IMR-90 (cell line): ENCODE measurements around the gene POLR1C. TPM values are rescaled to one million over a fixed set of nuclear protein-coding genes. Genes with fewer than 3 reads are reported as not detected.

Experiments used
- ATAC-seq: fragments of 200-7000 bp; cut with Tn5 transposase; 2 replicates; pipeline ENCODE4 v1.9.1; 2020; ENCODE audit warnings: low read depth, mild to moderate bottlenecking, moderate library complexity
- BruUV-seq: library from RNA; stranded (reverse); fragments of 400-500 nt; replicated peaks from 2 replicates; lab custom pipeline; 2021; lab: Mats Ljungman, UMichigan
- CTCF ChIA-PET: fragments of 300-600 bp; formaldehyde crosslinking; extraction: SDS; loops from one replicate; lab custom pipeline; 2021; ENCODE audit warnings: antibody characterized with exemption; lab: Yijun Ruan, JAX
- POLR2A ChIA-PET: fragments of 300-600 bp; sonication (Branson Sonifier 250); formaldehyde crosslinking; loops from one replicate; lab custom pipeline; 2022; ENCODE audit warnings: antibody characterized with exemption; ENCODE audit not compliant: unreplicated experiment; lab: Charles Lee
- DNase-seq: peaks from one replicate; pipeline ENCODE4 v3.0.0; 2013
- H2AFZ ChIP-seq: replicated peaks from 2 replicates; pipeline ENCODE3; 2013; ENCODE audit warnings: low read length, mild to moderate bottlenecking; ENCODE audit not compliant: poor library complexity
- H2AK5ac ChIP-seq: 2 replicates; pipeline ENCODE4 v1.6.1; 2013; ENCODE audit warnings: low read depth, low read length, inconsistent platforms
- H2AK9ac ChIP-seq: replicated peaks from 2 replicates; pipeline ENCODE3; 2013; ENCODE audit warnings: mild to moderate bottlenecking, low read depth, low read length, moderate library complexity; ENCODE audit not compliant: poor library complexity
- H2BK120ac ChIP-seq: 2 replicates; pipeline ENCODE4 v1.6.1; 2013; ENCODE audit warnings: low read depth, low read length, inconsistent platforms
- H2BK15ac ChIP-seq: 3 replicates; pipeline ENCODE4 v1.6.1; 2013; ENCODE audit warnings: low read depth, low read length, inconsistent platforms
- H2BK20ac ChIP-seq: 2 replicates; pipeline ENCODE4 v1.6.1; 2013; ENCODE audit warnings: low read depth, mild to moderate bottlenecking, inconsistent platforms, low read length, moderate library complexity
- H2BK5ac ChIP-seq: 2 replicates; pipeline ENCODE4 v1.6.1; 2013; ENCODE audit warnings: mild to moderate bottlenecking, low read depth, low read length, inconsistent platforms; ENCODE audit not compliant: poor library complexity, severe bottlenecking
- H3K14ac ChIP-seq: replicated peaks from 2 replicates; pipeline ENCODE4 v1.6.1; 2013; ENCODE audit warnings: low read depth, low read length, inconsistent platforms
- H3K18ac ChIP-seq: 2 replicates; pipeline ENCODE4 v1.6.1; 2013; ENCODE audit warnings: low read depth, low read length, control low read depth
- H3K23ac ChIP-seq: 2 replicates; pipeline ENCODE4 v1.6.1; 2013; ENCODE audit warnings: low read depth, low read length, inconsistent platforms
- H3K27ac ChIP-seq: 2 replicates; pipeline ENCODE4 v1.5.1; 2013; ENCODE audit warnings: mild to moderate bottlenecking, control low read depth, low read length; ENCODE audit not compliant: insufficient read depth
- H3K27me3 ChIP-seq: 2 replicates; pipeline ENCODE4 v1.6.1; 2013; ENCODE audit warnings: low read length; ENCODE audit not compliant: control insufficient read depth, insufficient read depth
- H3K36me3 ChIP-seq: 2 replicates; pipeline ENCODE4 v1.6.1; 2013; ENCODE audit warnings: low read length, mixed read lengths; ENCODE audit not compliant: control insufficient read depth, insufficient read depth
- H3K4ac ChIP-seq: 2 replicates; pipeline ENCODE4 v1.6.1; 2013; ENCODE audit warnings: low read depth, low read length, inconsistent platforms
- H3K4me1 ChIP-seq: 2 replicates; pipeline ENCODE4 v1.6.1; 2013; ENCODE audit warnings: low read length, mixed read lengths; ENCODE audit not compliant: control insufficient read depth, insufficient read depth
- H3K4me2 ChIP-seq: 2 replicates; pipeline ENCODE4 v1.6.1; 2013; ENCODE audit warnings: low read depth, mild to moderate bottlenecking, control low read depth, low read length, moderate library complexity
- H3K4me3 ChIP-seq: 2 replicates; pipeline ENCODE4 v1.5.1; 2013; ENCODE audit warnings: low read depth, mild to moderate bottlenecking, control low read depth, low read length, moderate library complexity; ENCODE audit not compliant: insufficient read depth
- H3K56ac ChIP-seq: 2 replicates; pipeline ENCODE4 v1.6.1; 2013; ENCODE audit warnings: low read length, inconsistent platforms; ENCODE audit not compliant: insufficient read depth; ENCODE audit errors: extremely low read depth
- H3K79me1 ChIP-seq, 2 experiments: 2 replicates each; pipeline ENCODE4 v1.6.1; 2013; ENCODE audit warnings: low read length in 2 of 2, inconsistent platforms in 1 of 2, low read depth in 1 of 2
- H3K9ac ChIP-seq: 2 replicates; pipeline ENCODE4 v1.6.1; 2013; ENCODE audit warnings: low read depth, low read length, control low read depth
- H3K9me1 ChIP-seq: 2 replicates; pipeline ENCODE4 v1.6.1; 2013; ENCODE audit warnings: low read length, inconsistent platforms; ENCODE audit not compliant: insufficient read depth
- H3K9me3 ChIP-seq: 2 replicates; pipeline ENCODE4 v1.6.1; 2013; ENCODE audit warnings: low read length; ENCODE audit not compliant: control insufficient read depth, insufficient read depth
- H4K20me1 ChIP-seq: 2 replicates; pipeline ENCODE4 v1.6.1; 2013; ENCODE audit warnings: low read length, inconsistent platforms; ENCODE audit not compliant: insufficient read depth
- H4K5ac ChIP-seq: 2 replicates; pipeline ENCODE4 v1.6.1; 2013; ENCODE audit warnings: mild to moderate bottlenecking, low read depth, low read length, control low read depth
- H4K8ac ChIP-seq, 2 experiments: 2 replicates each; pipeline ENCODE4 v1.6.1; 2013; ENCODE audit warnings: low read depth in 2 of 2, low read length in 2 of 2, control low read depth in 1 of 2, inconsistent platforms in 1 of 2
- H4K91ac ChIP-seq: 2 replicates; pipeline ENCODE4 v1.6.1; 2013; ENCODE audit warnings: low read depth, low read length, inconsistent platforms; ENCODE audit not compliant: insufficient read depth
- BHLHE40 ChIP-seq: fragments of 150-350 bp; IDR thresholded peaks from 2 replicates; pipeline ENCODE4 v1.6.1; 2016; ENCODE audit warnings: mild to moderate bottlenecking, low read depth, low read length
- CEBPB ChIP-seq: IDR thresholded peaks from 2 replicates; pipeline ENCODE4 v1.6.1; 2012; ENCODE audit warnings: low read depth, low read length, improper control_type of control experiment
- CHD1 ChIP-seq: IDR thresholded peaks from 2 replicates; pipeline ENCODE4 v1.6.1; 2012; ENCODE audit warnings: low read depth, low read length, improper control_type of control experiment
- CTCF ChIP-seq: conservative IDR thresholded peaks from 2 replicates; pipeline ENCODE4 v1.5.1; 2012; ENCODE audit warnings: mild to moderate bottlenecking, low read depth, low read length, improper control_type of control experiment
- FOS ChIP-seq: fragments of 150-350 bp; IDR thresholded peaks from 2 replicates; pipeline ENCODE4 v1.6.1; 2016; ENCODE audit warnings: low read depth, low read length
- MAFK ChIP-seq: IDR thresholded peaks from 2 replicates; pipeline ENCODE4 v1.6.1; 2012; ENCODE audit warnings: low read depth, low read length, improper control_type of control experiment
- MAZ ChIP-seq: IDR thresholded peaks from 2 replicates; pipeline ENCODE4 v1.6.1; 2012; ENCODE audit warnings: low read depth, mild to moderate bottlenecking, low read length, improper control_type of control experiment, moderate library complexity, borderline replicate concordance
- MXI1 ChIP-seq: IDR thresholded peaks from 2 replicates; pipeline ENCODE4 v1.6.1; 2012; ENCODE audit warnings: low read depth, mild to moderate bottlenecking, low read length, moderate library complexity, borderline replicate concordance
- NFE2L2 ChIP-seq: fragments of 150-350 bp; IDR thresholded peaks from 2 replicates; pipeline ENCODE4 v1.6.1; 2016; ENCODE audit warnings: low read depth, mild to moderate bottlenecking, low read length
- POLR2A ChIP-seq: IDR thresholded peaks from 2 replicates; pipeline ENCODE4 v1.6.1; 2012; ENCODE audit warnings: mild to moderate bottlenecking, low read depth, low read length
- RAD21 ChIP-seq: IDR thresholded peaks from 2 replicates; pipeline ENCODE4 v1.6.1; 2012; ENCODE audit warnings: low read length, improper control_type of control experiment
- RCOR1 ChIP-seq: IDR thresholded peaks from 2 replicates; pipeline ENCODE4 v1.6.1; 2012; ENCODE audit warnings: mild to moderate bottlenecking, low read length, improper control_type of control experiment; ENCODE audit not compliant: insufficient replicate concordance
- RFX5 ChIP-seq: IDR thresholded peaks from 2 replicates; pipeline ENCODE4 v1.8.0; 2012; ENCODE audit warnings: low read depth, mild to moderate bottlenecking, low read length, moderate library complexity
- SMC3 ChIP-seq: fragments of 150-350 bp; IDR thresholded peaks from 2 replicates; pipeline ENCODE4 v1.6.1; 2016; ENCODE audit warnings: low read depth, mild to moderate bottlenecking, antibody characterized with exemption, low read length, moderate library complexity
- USF2 ChIP-seq: fragments of 150-350 bp; IDR thresholded peaks from 2 replicates; pipeline ENCODE4 v1.6.1; 2017; ENCODE audit warnings: mild to moderate bottlenecking, antibody characterized with exemption, low read length, low read depth
- WGBS, 2 experiments: methylation state at CpG; one replicate each; pipeline versions ENCODE4 v1.1.5 to v1.1.7; 2013; ENCODE audit warnings: missing lambda C conversion rate in 2 of 2; ENCODE audit not compliant: insufficient read length in 1 of 2; ENCODE audit errors: extremely low coverage in 2 of 2; 5-methylcytosine and 5-hydroxymethylcytosine counted together
- dilution Hi-C: fragments of 300-500 bp; cut with HindIII; formaldehyde crosslinking; loops from one replicate; pipeline ENCODE4 v1.14.3; 2018; ENCODE audit warnings: low sequenced_read_pairs; ENCODE audit not compliant: unreplicated experiment
- in situ Hi-C: fragments of 300-500 bp; cut with MboI; formaldehyde crosslinking; loops from 3 replicates; pipeline ENCODE4 v1.14.3; 2019; ENCODE audit warnings: low sequenced_read_pairs, inconsistent platforms, mixed read lengths
- intact Hi-C: fragments of 100-400 bp; cut with micrococcal nuclease; formaldehyde crosslinking; loops from 2 replicates; pipeline ENCODE4 v1.10.0; 2022
- polyA plus RNA-seq, 3 experiments: library from polyadenylated mRNA; depleted of rRNA; stranded (reverse); fragments of >200 nt; gene quantifications; 2 replicates each; pipeline ENCODE4 v1.2.3, GENCODE V29; 2012; ENCODE audit warnings: low replicate concordance in 1 of 3
- total RNA-seq: library from RNA; depleted of rRNA; stranded (reverse); fragments of >200 nt; gene quantifications from 2 replicates; pipeline ENCODE4 v1.2.3, GENCODE V29; 2012
- TF ChIP-seq, protein P1 (sequence below): fragments of 150-350 bp; IDR thresholded peaks from 2 replicates; pipeline ENCODE4 v1.6.1; 2016; ENCODE audit warnings: low read depth, mild to moderate bottlenecking, low read length, moderate library complexity, borderline replicate concordance

POLR1C gene
- total and polyA plus RNA-seq, 2 of the 4 experiments (the other 2 are of a cell fraction): 46.1 to 72.6 TPM

- no peaks in the 10 kb centered on the region for H3K27me3 ChIP-seq
- peak; percentile 28 for DNase-seq
Observed at GRCh38 chr6:43532201-43532600, 15.3 kb downstream of the POLR1C start.

More at GRCh38 chr6:43532201-43532600, 15.3 kb downstream of the POLR1C start:
- Histone ChIP-seq H2BK15ac (no peak overlapping the region), H3K9me3 (no peaks in the 10 kb centered on the region), H3K9ac (no peak overlapping the region), H2BK120ac (no peak overlapping the region), H4K5ac (no peak overlapping the region), H3K4me1 (peaks cover 3% of the 10 kb centered on the region; the same call in 1 of the 2 replicates), H3K9me1 (no peaks in the 10 kb centered on the region), H3K36me3 (peaks cover 28% of the 10 kb centered on the region), H4K8ac (no peak overlapping the region), H3K18ac (no peak overlapping the region), H3K14ac (no peak overlapping the region), H2AK9ac (no peak overlapping the region), H4K20me1 (no peaks in the 10 kb centered on the region), H4K91ac (no peak overlapping the region), H3K27ac (no peak overlapping the region), H3K4me2 (no peak overlapping the region), H2BK20ac (no peak overlapping the region), H3K79me1 (no peaks in the 10 kb centered on the region), H3K4ac (no peak overlapping the region), H3K23ac (no peak overlapping the region), H2BK5ac (no peak overlapping the region), H2AK5ac (no peak overlapping the region), H3K56ac (no peak overlapping the region), H2AFZ (no peak overlapping the region), H3K4me3 (no peak overlapping the region)
- TF ChIP-seq CHD1 (no peak), CEBPB (no peak), FOS (no peak), RAD21 (no peak), SMC3 (no peak), MXI1 (no peak), BHLHE40 (no peak), NFE2L2 (no peak), RFX5 (no peak), MAFK (no peak), USF2 (no peak), POLR2A (no peak), MAZ (no peak), RCOR1 (no peak), CTCF (no peak)
- TF ChIP-seq, protein P1, sequence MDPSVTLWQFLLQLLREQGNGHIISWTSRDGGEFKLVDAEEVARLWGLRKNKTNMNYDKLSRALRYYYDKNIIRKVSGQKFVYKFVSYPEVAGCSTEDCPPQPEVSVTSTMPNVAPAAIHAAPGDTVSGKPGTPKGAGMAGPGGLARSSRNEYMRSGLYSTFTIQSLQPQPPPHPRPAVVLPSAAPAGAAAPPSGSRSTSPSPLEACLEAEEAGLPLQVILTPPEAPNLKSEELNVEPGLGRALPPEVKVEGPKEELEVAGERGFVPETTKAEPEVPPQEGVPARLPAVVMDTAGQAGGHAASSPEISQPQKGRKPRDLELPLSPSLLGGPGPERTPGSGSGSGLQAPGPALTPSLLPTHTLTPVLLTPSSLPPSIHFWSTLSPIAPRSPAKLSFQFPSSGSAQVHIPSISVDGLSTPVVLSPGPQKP: no peak
- intact Hi-C loops: no loop called here
- CTCF ChIA-PET: no interaction called here
- WGBS, 2 experiments: no CpG with 5 or more reads among the region's 1 CpG
- in situ Hi-C loops: no loop called here
- ATAC-seq: peak; percentile 17; the same call in 1 of the 2 replicates
- POLR2A ChIA-PET: no interaction called here
- no TSS peak for BruUV-seq
- dilution Hi-C loops: no loop called here
